ENCODE results near the gene ARSI.

ARSI gene

GRCh38 chr5:150316320-150316719 lies 13.6 kb upstream of the ARSI start:
- TF ChIP-seq, protein P1, sequence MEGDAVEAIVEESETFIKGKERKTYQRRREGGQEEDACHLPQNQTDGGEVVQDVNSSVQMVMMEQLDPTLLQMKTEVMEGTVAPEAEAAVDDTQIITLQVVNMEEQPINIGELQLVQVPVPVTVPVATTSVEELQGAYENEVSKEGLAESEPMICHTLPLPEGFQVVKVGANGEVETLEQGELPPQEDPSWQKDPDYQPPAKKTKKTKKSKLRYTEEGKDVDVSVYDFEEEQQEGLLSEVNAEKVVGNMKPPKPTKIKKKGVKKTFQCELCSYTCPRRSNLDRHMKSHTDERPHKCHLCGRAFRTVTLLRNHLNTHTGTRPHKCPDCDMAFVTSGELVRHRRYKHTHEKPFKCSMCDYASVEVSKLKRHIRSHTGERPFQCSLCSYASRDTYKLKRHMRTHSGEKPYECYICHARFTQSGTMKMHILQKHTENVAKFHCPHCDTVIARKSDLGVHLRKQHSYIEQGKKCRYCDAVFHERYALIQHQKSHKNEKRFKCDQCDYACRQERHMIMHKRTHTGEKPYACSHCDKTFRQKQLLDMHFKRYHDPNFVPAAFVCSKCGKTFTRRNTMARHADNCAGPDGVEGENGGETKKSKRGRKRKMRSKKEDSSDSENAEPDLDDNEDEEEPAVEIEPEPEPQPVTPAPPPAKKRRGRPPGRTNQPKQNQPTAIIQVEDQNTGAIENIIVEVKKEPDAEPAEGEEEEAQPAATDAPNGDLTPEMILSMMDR (conservative IDR thresholded peaks at IDR 0.05; ENCODE audit: low read depth, low read length), result no peak
- H4K20me1 ChIP-seq (ENCODE audit: insufficient read depth), result no peaks in the 10 kb centered on the region
- H2AFZ ChIP-seq (ENCODE audit: low read depth), result no peak overlapping the region
- H3K27ac ChIP-seq, result no peak overlapping the region
- no peaks in the 10 kb centered on the region for H3K27me3 ChIP-seq (ENCODE audit: insufficient read depth, low read depth)
- H3K9ac ChIP-seq, result no peak overlapping the region
- peaks cover 42% of the 10 kb centered on the region for H3K4me1 ChIP-seq (ENCODE audit: low read depth, poor library complexity, severe bottlenecking)
- no peak overlapping the region for H3K4me2 ChIP-seq
- H3K36me3 ChIP-seq (ENCODE audit: insufficient read depth), result no peaks in the 10 kb centered on the region
- H3K79me2 ChIP-seq (ENCODE audit: insufficient read depth, low read depth), result no peaks in the 10 kb centered on the region
- no peak overlapping the region for H3K4me3 ChIP-seq (IDR thresholded peaks at IDR 0.05; ENCODE audit: insufficient read depth, low read depth, low read length)

GRCh38 chr5:150315245-150315644 lies 12.5 kb upstream of the ARSI start:
- H3K27me3 ChIP-seq (ENCODE audit: insufficient read depth, low read depth), result no peaks in the 10 kb centered on the region
- H3K36me3 ChIP-seq (ENCODE audit: insufficient read depth), result no peaks in the 10 kb centered on the region
- H2AFZ ChIP-seq (ENCODE audit: low read depth), result no peak overlapping the region
- no peak overlapping the region for H3K27ac ChIP-seq
- TF ChIP-seq, protein P1 (conservative IDR thresholded peaks at IDR 0.05; ENCODE audit: low read depth, low read length), result no peak
- H3K79me2 ChIP-seq (ENCODE audit: insufficient read depth, low read depth), result no peaks in the 10 kb centered on the region
- H3K4me2 ChIP-seq, result no peak overlapping the region
- peaks cover 40% of the 10 kb centered on the region for H3K4me1 ChIP-seq (ENCODE audit: low read depth, poor library complexity, severe bottlenecking)
- H3K9ac ChIP-seq, result no peak overlapping the region
- H4K20me1 ChIP-seq (ENCODE audit: insufficient read depth), result no peaks in the 10 kb centered on the region
- H3K4me3 ChIP-seq (IDR thresholded peaks at IDR 0.05; ENCODE audit: insufficient read depth, low read depth, low read length), result no peak overlapping the region

DNA sequence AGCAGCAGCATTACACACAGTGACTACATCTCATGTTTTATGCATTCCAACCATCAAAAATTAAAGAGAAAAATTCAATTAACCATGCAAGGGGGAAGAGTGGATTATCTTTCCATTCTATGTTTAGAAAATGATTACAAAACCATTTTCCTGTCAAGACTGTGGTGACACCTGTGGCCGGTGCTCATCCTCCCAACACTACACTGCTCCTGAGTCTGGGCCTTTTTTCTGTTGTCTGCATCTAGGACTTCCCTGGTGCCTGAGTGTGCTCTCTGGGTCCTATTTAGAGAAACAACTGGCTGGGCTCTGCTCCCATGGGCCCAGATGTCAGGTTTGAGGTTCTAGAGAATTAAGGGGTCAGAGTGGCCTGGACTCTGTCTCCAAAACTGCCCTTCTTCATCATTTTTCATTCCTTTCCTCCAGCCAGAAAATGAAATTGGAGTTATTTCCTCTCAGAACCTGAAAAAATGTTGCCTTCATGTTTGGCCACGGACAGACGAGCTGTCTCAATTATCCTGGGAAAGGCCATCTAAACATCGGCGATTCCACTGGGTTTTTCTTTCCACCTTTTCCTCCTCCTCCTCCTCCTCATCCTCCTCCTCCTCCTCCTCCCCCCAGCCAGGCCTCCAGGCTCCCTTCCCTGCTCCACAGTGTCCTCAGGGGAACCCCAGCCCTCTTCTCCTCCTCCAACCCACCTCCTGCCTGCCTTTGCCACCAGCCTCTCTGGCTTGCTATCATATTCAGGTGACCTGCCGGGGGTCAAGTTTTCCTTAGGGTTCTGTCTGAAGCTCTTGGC lies 11.4 kb upstream of the ARSI start:
- Histone ChIP-seq H3K79me2 (ENCODE audit: insufficient read depth, low read depth) (no peaks in the 10 kb centered on the region), H2AFZ (ENCODE audit: low read depth) (peak overlapping the region; percentile 41), H3K9ac (no peak overlapping the region), H3K4me1 (ENCODE audit: low read depth, poor library complexity, severe bottlenecking) (peaks cover 29% of the 10 kb centered on the region), H3K4me2 (peak overlapping the region; percentile 57), H4K20me1 (ENCODE audit: insufficient read depth) (no peaks in the 10 kb centered on the region), H3K36me3 (ENCODE audit: insufficient read depth) (no peaks in the 10 kb centered on the region), H3K27me3 (ENCODE audit: insufficient read depth, low read depth) (no peaks in the 10 kb centered on the region), H3K4me3 (IDR thresholded peaks at IDR 0.05; ENCODE audit: insufficient read depth, low read depth, low read length) (no peak overlapping the region), H3K27ac (peak overlapping the region; percentile 48)
- TF ChIP-seq, protein P1 (conservative IDR thresholded peaks at IDR 0.05; ENCODE audit: low read depth, low read length), result no peak

DNA sequence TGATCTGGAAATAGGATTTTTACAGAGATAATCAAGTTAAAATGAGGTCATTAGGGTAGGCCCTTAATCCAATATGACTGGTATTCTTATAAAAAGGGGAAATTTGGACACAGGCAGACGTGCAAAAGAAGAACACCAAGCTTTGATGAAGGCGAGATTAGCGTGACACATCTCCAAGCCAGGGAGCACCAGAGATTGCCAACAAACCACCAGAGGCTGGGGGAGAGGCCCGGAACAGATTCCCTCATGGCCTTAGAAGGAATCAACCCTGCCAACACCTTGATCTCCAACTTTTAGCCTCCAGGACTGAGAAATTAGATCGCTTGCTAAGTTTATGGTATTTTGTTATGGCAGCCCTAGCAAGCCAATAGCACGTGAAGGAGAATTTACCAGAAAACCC lies 10.8 kb upstream of the ARSI start:
- no peak overlapping the region for H3K9ac ChIP-seq
- H3K27me3 ChIP-seq (ENCODE audit: insufficient read depth, low read depth), result no peaks in the 10 kb centered on the region
- no peaks in the 10 kb centered on the region for H3K36me3 ChIP-seq (ENCODE audit: insufficient read depth)
- H3K4me3 ChIP-seq (IDR thresholded peaks at IDR 0.05; ENCODE audit: insufficient read depth, low read depth, low read length), result no peak overlapping the region
- TF ChIP-seq, protein P1 (conservative IDR thresholded peaks at IDR 0.05; ENCODE audit: low read depth, low read length), result no peak
- H3K79me2 ChIP-seq (ENCODE audit: insufficient read depth, low read depth), result no peaks in the 10 kb centered on the region
- H3K4me2 ChIP-seq, result peak overlapping the region; percentile 57
- peak overlapping the region; percentile 48; the same call in 1 of the 2 replicates for H3K27ac ChIP-seq
- no peak overlapping the region for H2AFZ ChIP-seq (ENCODE audit: low read depth)
- no peaks in the 10 kb centered on the region for H4K20me1 ChIP-seq (ENCODE audit: insufficient read depth)
- H3K4me1 ChIP-seq (ENCODE audit: low read depth, poor library complexity, severe bottlenecking), result peaks cover 23% of the 10 kb centered on the region

Data from KMS-11 (cell line).